Right renal pelvis (tissue), 4 donors: ENCODE data around the gene BCKDHB. TPM values are rescaled to one million over a fixed set of nuclear protein-coding genes. Genes with fewer than 3 reads are reported as not detected.
A peak's percentile ranks its signal among the peaks of the same experiment; 100 is the strongest.

Source experiments
- DNase-seq, 4 donors: peaks; one replicate each; pipeline ENCODE4 v3.0.0-alpha.2; 2013; ENCODE audit warnings: low read depth in 4 of 4, low spot score in 3 of 4, missing footprints in 1 of 4
- polyA plus RNA-seq, 4 donors: library from polyadenylated mRNA; unstranded; fragments of 120-200 nt; gene quantifications; one replicate each; pipeline ENCODE4 v1.2.1, GENCODE V29; 2013; ENCODE audit not compliant: insufficient read length in 4 of 4

The BCKDHB gene
- polyA plus RNA-seq, 4 donors, result 32.2 to 44.7 (median 39.4) TPM

GRCh38 chr6:80363501-80364122 lies 257.1 kb downstream of the BCKDHB start:
- no peak for DNase-seq

- DNase-seq, result no peak
These were observed 257.7 kb downstream of the BCKDHB start for GRCh38 chr6:80364149-80364548.

- DNase-seq, result no peak
These were observed 259.6 kb downstream of the BCKDHB start for GRCh38 chr6:80366051-80366450.

- no peak for DNase-seq
These were observed 260.2 kb downstream of the BCKDHB start for GRCh38 chr6:80366714-80367113.

GRCh38 chr6:80376411-80376810 lies 269.9 kb downstream of the BCKDHB start:
- DNase-seq, result no peak

- DNase-seq, result no peak
These were observed 274.1 kb downstream of the BCKDHB start for GRCh38 chr6:80380566-80380965.

GRCh38 chr6:80382811-80383210 lies 276.3 kb downstream of the BCKDHB start:
- DNase-seq, result peak; percentile 18 to 54 (median 49)

GRCh38 chr6:80388507-80388906 lies 282.0 kb downstream of the BCKDHB start:
- DNase-seq, result no peak

Other genes starting within 250 kb of the BCKDHB start
- 1 to 10 TPM; 3.6 to 3.8 (median 3.7) TPM for gene ELOVL4, start 159.1 kb upstream of the BCKDHB start, polyA plus RNA-seq
- gene TTK, start 102.0 kb upstream of the BCKDHB start, polyA plus RNA-seq, result 10 to 100 TPM; 20.2 to 24.9 (median 23.9) TPM